GM18517 (cell line): ENCODE results near the gene CAPN13.

Experiments used
- ATAC-seq: cut with Tn5 transposase; IDR thresholded peaks from one replicate; pipeline ENCODE4 v1.9.1; 2021; ENCODE audit warnings: mild to moderate bottlenecking, moderate library complexity; ENCODE audit not compliant: unreplicated experiment

CAPN13 gene

GRCh38 chr2:30807249-30807648 lies at the start of gene CAPN13:
TSS of gene CAPN13 (minus strand) at chr2:30807446. CDS start at chr2:30787325, 20,121 bp downstream.
- ATAC-seq, result no peak

- no peak for ATAC-seq
Observed at GRCh38 chr2:30847841-30848240, 40.6 kb upstream of the CAPN13 start.

GRCh38 chr2:30847329-30847728 lies 40.1 kb upstream of the CAPN13 start:
- no peak for ATAC-seq

- no peak for ATAC-seq
Observed at GRCh38 chr2:30828586-30828985, 21.3 kb upstream of the CAPN13 start.

- ATAC-seq, result no peak
Observed at GRCh38 chr2:30826916-30827315, 19.7 kb upstream of the CAPN13 start.

GRCh38 chr2:30826481-30826880 lies 19.2 kb upstream of the CAPN13 start:
- ATAC-seq, result no peak

- ATAC-seq, result no peak
Observed at GRCh38 chr2:30823452-30823851, 16.2 kb upstream of the CAPN13 start.

GRCh38 chr2:30821960-30822359 lies 14.7 kb upstream of the CAPN13 start:
- ATAC-seq, result no peak

GRCh38 chr2:30820381-30821055 lies 13.3 kb upstream of the CAPN13 start:
- no peak for ATAC-seq

GRCh38 chr2:30809938-30810337 lies 2.7 kb upstream of the CAPN13 start:
- ATAC-seq, result no peak

- no peak for ATAC-seq
Observed at GRCh38 chr2:30808695-30809094, 1.4 kb upstream of the CAPN13 start.

GRCh38 chr2:30803281-30803680 lies 4.0 kb downstream of the CAPN13 start:
- ATAC-seq, result no peak

- no peak for ATAC-seq
Observed at GRCh38 chr2:30802611-30803010, 4.6 kb downstream of the CAPN13 start.

- no peak for ATAC-seq
Observed at GRCh38 chr2:30801821-30802455, 5.3 kb downstream of the CAPN13 start.

- ATAC-seq, result no peak
Observed at GRCh38 chr2:30800159-30800558, 7.1 kb downstream of the CAPN13 start.

- ATAC-seq, result no peak
Observed at GRCh38 chr2:30799366-30799765, 7.9 kb downstream of the CAPN13 start.

- no peak for ATAC-seq
Observed at GRCh38 chr2:30798536-30798991, 8.7 kb downstream of the CAPN13 start.

- ATAC-seq, result no peak
Observed at GRCh38 chr2:30797381-30798015, 9.7 kb downstream of the CAPN13 start.

GRCh38 chr2:30796699-30797098 lies 10.5 kb downstream of the CAPN13 start:
- no peak for ATAC-seq

- no peak for ATAC-seq
Observed at GRCh38 chr2:30792521-30792920, 14.7 kb downstream of the CAPN13 start.

GRCh38 chr2:30790879-30791278 lies 16.4 kb downstream of the CAPN13 start:
- no peak for ATAC-seq

- no peak for ATAC-seq
Observed at GRCh38 chr2:30789670-30790210, 17.5 kb downstream of the CAPN13 start.
